Neuronal stem cell (in vitro differentiated cells): ENCODE data around the gene TMEM138.

Experiments
- DNase-seq: peaks from one replicate; pipeline ENCODE4 v3.0.0-alpha.2; 2013; ENCODE audit warnings: low spot score
- H2AFZ ChIP-seq: one replicate; pipeline ENCODE4 v1.6.1; 2013; ENCODE audit warnings: mild to moderate bottlenecking, low read length, inconsistent platforms
- H2AK5ac ChIP-seq: 2 replicates; pipeline ENCODE4 v1.6.1; 2013; ENCODE audit warnings: low read depth, mild to moderate bottlenecking, inconsistent platforms, low read length, moderate library complexity, mixed read lengths
- H2BK120ac ChIP-seq: 2 replicates; pipeline ENCODE4 v1.6.1; 2013; ENCODE audit warnings: low read depth, mild to moderate bottlenecking, inconsistent platforms, low read length, moderate library complexity, mixed read lengths
- H2BK12ac ChIP-seq: one replicate; pipeline ENCODE4 v1.6.1; 2013; ENCODE audit warnings: low read length, inconsistent platforms
- H2BK15ac ChIP-seq: 2 replicates; pipeline ENCODE4 v1.6.1; 2013; ENCODE audit warnings: mild to moderate bottlenecking, low read length, inconsistent platforms, mixed read lengths
- H2BK5ac ChIP-seq: one replicate; pipeline ENCODE4 v1.6.1; 2013; ENCODE audit warnings: inconsistent platforms, mild to moderate bottlenecking, low read length, moderate library complexity
- H3K14ac ChIP-seq: one replicate; pipeline ENCODE4 v1.6.1; 2013; ENCODE audit warnings: low read length, inconsistent platforms
- H3K18ac ChIP-seq: 2 replicates; pipeline ENCODE4 v1.6.1; 2013; ENCODE audit warnings: low read length, inconsistent platforms
- H3K23ac ChIP-seq: 2 replicates; pipeline ENCODE4 v1.6.1; 2013; ENCODE audit warnings: low read depth, mild to moderate bottlenecking, mixed read lengths, low read length, inconsistent platforms; ENCODE audit not compliant: poor library complexity
- H3K27ac ChIP-seq: replicated peaks from 3 replicates; pipeline ENCODE4 v1.5.1; 2013; ENCODE audit warnings: low read length, inconsistent platforms
- H3K27me3 ChIP-seq, 3 experiments: 2 replicates each; pipeline ENCODE4 v1.6.1; 2013; ENCODE audit warnings: low read length in 3 of 3, mild to moderate bottlenecking in 2 of 3, inconsistent platforms in 1 of 3, low read depth in 1 of 3, mixed read lengths in 1 of 3, moderate library complexity in 1 of 3; ENCODE audit not compliant: control insufficient read depth in 3 of 3, insufficient read depth in 3 of 3
- H3K36me3 ChIP-seq, 2 donors: replicated peaks in 1 of 2; 2 replicates each; pipeline ENCODE4 v1.6.1; 2013; ENCODE audit warnings: low read length in 2 of 2; ENCODE audit not compliant: control insufficient read depth in 2 of 2, insufficient read depth in 2 of 2
- H3K4ac ChIP-seq: 2 replicates; pipeline ENCODE4 v1.6.1; 2013; ENCODE audit warnings: inconsistent platforms, mild to moderate bottlenecking, low read length, moderate library complexity
- H3K4me1 ChIP-seq, 2 donors: 1 replicate in 1 of 2; 2 replicates in 1 of 2; pipeline ENCODE4 v1.6.1; 2013; ENCODE audit warnings: low read length in 2 of 2, low read depth in 1 of 2; ENCODE audit not compliant: control insufficient read depth in 2 of 2, insufficient read depth in 1 of 2
- H3K4me2 ChIP-seq: one replicate; pipeline ENCODE4 v1.6.1; 2013; ENCODE audit warnings: mild to moderate bottlenecking, low read length, inconsistent platforms; ENCODE audit not compliant: insufficient read depth, poor library complexity, severe bottlenecking
- H3K4me3 ChIP-seq, 2 donors: 2 replicates each; pipeline ENCODE4 v1.5.1; 2013; ENCODE audit warnings: low read length in 2 of 2, mild to moderate bottlenecking in 2 of 2, inconsistent platforms in 1 of 2, moderate library complexity in 1 of 2
- H3K79me1 ChIP-seq: one replicate; pipeline ENCODE4 v1.6.1; 2013; ENCODE audit warnings: low read depth, mild to moderate bottlenecking, inconsistent platforms, low read length, moderate library complexity
- H3K9ac ChIP-seq: one replicate; pipeline ENCODE4 v1.6.1; 2013; ENCODE audit warnings: mild to moderate bottlenecking, low read depth, low read length, inconsistent platforms; ENCODE audit not compliant: poor library complexity
- H3K9me3 ChIP-seq, 2 donors: replicated peaks in 1 of 2; 2 replicates each; pipeline versions ENCODE3 to v1.6.1; 2013; ENCODE audit warnings: low read length in 2 of 2, mild to moderate bottlenecking in 2 of 2, inconsistent platforms in 1 of 2, low read depth in 1 of 2, mixed read lengths in 1 of 2, moderate library complexity in 1 of 2; ENCODE audit not compliant: control insufficient read depth in 2 of 2, insufficient read depth in 1 of 2
- H4K8ac ChIP-seq: one replicate; pipeline ENCODE4 v1.6.1; 2013; ENCODE audit warnings: low read depth, mild to moderate bottlenecking, inconsistent platforms, low read length, moderate library complexity
- H4K91ac ChIP-seq: one replicate; pipeline ENCODE4 v1.6.1; 2013; ENCODE audit warnings: low read length, low read depth, mild to moderate bottlenecking, inconsistent platforms; ENCODE audit not compliant: poor library complexity
- WGBS, 2 donors: extraction: QIAGEN DNeasy Blood & Tissue Kit; methylation state at CpG; one replicate each; pipeline ENCODE4 v1.1.7; 2013; ENCODE audit warnings: missing lambda C conversion rate in 2 of 2, mixed read lengths in 1 of 2; ENCODE audit not compliant: insufficient read length in 2 of 2, insufficient replicate concordance in 1 of 2; ENCODE audit errors: extremely low coverage in 2 of 2; 5-methylcytosine and 5-hydroxymethylcytosine counted together

The TMEM138 gene

DNA sequence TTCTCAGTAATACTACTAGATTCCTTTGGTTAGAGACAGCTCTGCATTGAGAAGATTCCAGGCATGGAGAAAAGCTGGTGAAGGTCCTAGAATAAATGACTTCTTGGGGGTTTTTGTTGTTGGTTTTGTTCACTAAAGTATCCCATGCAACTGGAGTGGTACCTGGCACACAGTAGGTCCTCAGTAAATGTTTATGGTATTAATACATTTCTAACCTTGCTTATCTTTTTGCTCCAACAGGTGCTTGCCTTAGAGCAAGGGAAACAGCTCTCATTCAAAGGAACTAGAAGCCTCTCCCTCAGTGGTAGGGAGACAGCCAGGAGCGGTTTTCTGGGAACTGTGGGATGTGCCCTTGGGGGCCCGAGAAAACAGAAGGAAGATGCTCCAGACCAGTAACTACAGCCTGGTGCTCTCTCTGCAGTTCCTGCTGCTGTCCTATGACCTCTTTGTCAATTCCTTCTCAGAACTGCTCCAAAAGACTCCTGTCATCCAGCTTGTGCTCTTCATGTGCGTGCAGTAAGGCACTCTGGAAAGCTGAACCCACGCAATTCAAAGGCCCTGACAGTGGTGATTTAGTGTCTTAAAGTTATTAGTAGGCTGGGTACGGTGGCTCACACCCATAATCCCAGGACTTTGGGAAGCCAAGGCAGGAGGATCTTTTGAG is 2.0 kb downstream of the TMEM138 start:
- no peak for DNase-seq
- Histone ChIP-seq H3K4me1 (peaks cover 2 to 4% of the 10 kb centered on the region in 2 donors), H2BK120ac (no peak overlapping the region), H3K27ac (no peak overlapping the region), H3K18ac (no peak overlapping the region), H4K8ac (no peak overlapping the region), H3K23ac (no peak overlapping the region), H2BK12ac (no peak overlapping the region), H3K4me2 (no peak overlapping the region), H2AFZ (no peak overlapping the region), H2BK15ac (no peak overlapping the region), H3K4ac (no peak overlapping the region), H3K9me3 (no peaks in the 10 kb centered on the region), H3K9ac (no peak overlapping the region), H3K27me3 (no peaks in the 10 kb centered on the region), H3K4me3 (no peak overlapping the region), H4K91ac (no peak overlapping the region), H3K79me1 (peaks cover 4% of the 10 kb centered on the region), H3K36me3 (peaks cover 29 to 60% of the 10 kb centered on the region in 2 donors), H2BK5ac (no peak overlapping the region), H2AK5ac (no peak overlapping the region), H3K14ac (no peak overlapping the region)
- WGBS, 2 donors: no CpG with 5 or more reads among the region's 5 CpGs

DNA sequence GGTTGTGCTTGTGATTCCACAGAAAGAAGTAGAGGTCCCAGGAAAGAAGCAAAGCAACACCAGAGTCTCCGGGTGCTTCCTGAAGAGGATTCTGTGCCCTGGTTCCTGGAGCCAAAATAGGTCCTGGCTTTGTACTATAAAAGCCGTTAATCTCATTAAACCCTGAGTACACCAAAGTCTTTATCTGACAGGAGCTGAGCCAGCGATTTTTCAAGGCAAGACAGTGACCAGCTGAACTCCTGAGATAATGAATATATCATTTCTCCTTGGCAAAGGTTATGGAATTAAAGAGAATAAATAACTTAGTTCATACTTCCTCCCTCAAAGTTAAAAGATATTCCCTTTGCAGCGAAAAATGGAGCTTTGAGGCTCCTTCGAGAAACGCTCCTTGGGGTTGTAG is 5.2 kb downstream of the TMEM138 start:
- no peak for DNase-seq
- no peak overlapping the region for H3K14ac ChIP-seq
- H3K4me1 ChIP-seq: no peaks in the 10 kb centered on the region
- H3K23ac ChIP-seq: no peak overlapping the region
- H2BK120ac ChIP-seq: no peak overlapping the region
- H3K4ac ChIP-seq: no peak overlapping the region
- no peak overlapping the region for H2AFZ ChIP-seq
- no CpG with 5 or more reads among the region's 6 CpGs for WGBS, 2 donors
- H2BK5ac ChIP-seq: no peak overlapping the region
- H2AK5ac ChIP-seq: no peak overlapping the region
- H4K8ac ChIP-seq: no peak overlapping the region
- no peak overlapping the region for H3K9ac ChIP-seq
- no peaks in the 10 kb centered on the region for H3K27me3 ChIP-seq
- H3K9me3 ChIP-seq: peaks cover 9 to 21% of the 10 kb centered on the region in 2 donors
- H2BK15ac ChIP-seq: no peak overlapping the region
- no peak overlapping the region for H4K91ac ChIP-seq
- H3K79me1 ChIP-seq: no peaks in the 10 kb centered on the region
- no peak overlapping the region for H3K18ac ChIP-seq
- H3K4me3 ChIP-seq: no peak overlapping the region
- H3K4me2 ChIP-seq: no peak overlapping the region
- H2BK12ac ChIP-seq: no peak overlapping the region
- peaks cover 44 to 85% of the 10 kb centered on the region in 2 donors for H3K36me3 ChIP-seq
- H3K27ac ChIP-seq: no peak overlapping the region

DNA sequence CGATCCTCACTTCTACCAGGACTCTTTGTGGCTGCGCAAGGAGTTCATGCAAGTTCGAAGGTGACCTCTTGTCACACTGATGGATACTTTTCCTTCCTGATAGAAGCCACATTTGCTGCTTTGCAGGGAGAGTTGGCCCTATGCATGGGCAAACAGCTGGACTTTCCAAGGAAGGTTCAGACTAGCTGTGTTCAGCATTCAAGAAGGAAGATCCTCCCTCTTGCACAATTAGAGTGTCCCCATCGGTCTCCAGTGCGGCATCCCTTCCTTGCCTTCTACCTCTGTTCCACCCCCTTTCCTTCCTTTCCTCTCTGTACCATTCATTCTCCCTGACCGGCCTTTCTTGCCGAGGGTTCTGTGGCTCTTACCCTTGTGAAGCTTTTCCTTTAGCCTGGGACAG is 6.5 kb downstream of the TMEM138 start:
- no peak overlapping the region for H2BK120ac ChIP-seq
- H3K9ac ChIP-seq: peak overlapping the region; percentile 56
- no peak overlapping the region for H4K91ac ChIP-seq
- H3K79me1 ChIP-seq: no peaks in the 10 kb centered on the region
- no peak overlapping the region for H2AFZ ChIP-seq
- WGBS, 2 donors: no CpG with 5 or more reads among the region's 7 CpGs
- no peak for DNase-seq
- no peak overlapping the region for H2AK5ac ChIP-seq
- peaks cover 12 to 31% of the 10 kb centered on the region in 2 donors for H3K9me3 ChIP-seq
- H3K27ac ChIP-seq: no peak overlapping the region
- H2BK5ac ChIP-seq: no peak overlapping the region
- no peak overlapping the region for H3K14ac ChIP-seq
- no peak overlapping the region for H2BK15ac ChIP-seq
- H3K18ac ChIP-seq: no peak overlapping the region
- H3K4ac ChIP-seq: no peak overlapping the region
- H2BK12ac ChIP-seq: no peak overlapping the region
- H3K36me3 ChIP-seq: peaks cover 45 to 89% of the 10 kb centered on the region in 2 donors
- peak overlapping the region; percentile 38 for H3K23ac ChIP-seq
- no peaks in the 10 kb centered on the region for H3K27me3 ChIP-seq
- no peak overlapping the region for H3K4me2 ChIP-seq
- no peak overlapping the region for H3K4me3 ChIP-seq
- no peaks in the 10 kb centered on the region for H3K4me1 ChIP-seq
- no peak overlapping the region for H4K8ac ChIP-seq

DNA sequence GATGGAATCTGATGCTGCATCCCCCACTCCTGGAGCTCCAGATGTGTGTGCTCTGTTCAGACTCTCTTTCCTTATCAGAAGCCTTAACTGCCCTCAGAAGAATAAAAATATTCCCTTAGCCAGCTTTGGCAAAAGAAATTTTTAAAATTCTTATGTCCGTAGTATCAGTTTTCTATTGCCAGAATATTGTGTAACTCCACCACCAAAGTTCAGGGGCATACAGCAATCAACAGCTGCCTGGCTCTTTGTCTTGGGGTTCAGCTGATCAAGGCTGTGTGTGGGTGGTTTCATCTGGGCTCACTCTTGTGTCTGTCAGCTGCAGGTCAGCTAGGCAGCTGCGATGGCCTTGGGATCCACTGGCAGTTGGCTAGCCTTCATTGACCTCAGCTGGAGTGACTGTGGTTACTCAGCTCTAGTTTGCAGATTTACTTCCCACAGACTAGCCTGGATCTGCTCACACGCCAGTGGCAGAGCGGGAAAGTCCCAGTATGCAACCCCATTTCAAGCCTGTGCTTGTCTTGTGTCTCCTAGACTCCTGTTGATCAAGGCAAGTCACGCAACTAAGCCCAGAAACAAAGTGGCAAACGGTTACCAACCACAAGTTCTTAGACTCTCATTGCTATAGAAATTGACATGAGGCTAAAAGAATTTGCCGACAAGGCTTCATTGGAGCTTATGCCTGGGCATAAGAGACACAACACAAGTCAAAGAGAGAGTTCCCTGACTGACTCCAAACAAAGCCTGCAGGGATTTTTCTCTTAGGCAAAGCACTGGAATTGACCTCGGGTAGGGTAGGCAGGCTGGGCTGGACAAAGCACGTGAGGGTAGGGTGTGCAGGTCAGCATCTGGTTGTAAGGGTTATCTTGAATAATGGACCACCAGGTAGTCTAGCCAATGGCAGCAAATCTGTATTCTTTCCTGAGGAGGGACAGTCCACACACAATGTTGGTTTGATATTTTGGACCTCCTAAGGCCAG is 7.5 kb downstream of the TMEM138 start:
- Histone ChIP-seq H3K4me3 (no peak overlapping the region), H2BK12ac (no peak overlapping the region), H2BK120ac (no peak overlapping the region), H4K91ac (no peak overlapping the region), H2BK5ac (no peak overlapping the region), H3K9ac (no peak overlapping the region), H3K4ac (no peak overlapping the region), H3K27ac (no peak overlapping the region), H3K4me2 (no peak overlapping the region), H3K36me3 (peaks cover 39 to 86% of the 10 kb centered on the region in 2 donors), H3K9me3 (peaks cover 12 to 36% of the 10 kb centered on the region in 2 donors), H3K18ac (no peak overlapping the region), H3K4me1 (no peaks in the 10 kb centered on the region), H2AK5ac (no peak overlapping the region), H3K79me1 (no peaks in the 10 kb centered on the region), H3K27me3 (no peaks in the 10 kb centered on the region), H2BK15ac (no peak overlapping the region), H3K23ac (peak overlapping the region; percentile 11), H3K14ac (no peak overlapping the region), H4K8ac (no peak overlapping the region), H2AFZ (no peak overlapping the region)
- no peak for DNase-seq
- no CpG with 5 or more reads among the region's 9 CpGs for WGBS, 2 donors
